ENCODE data around the gene KCTD5.
"Not testable (repeated sequence)": the region's sequence is repeated elsewhere in the genome, so short reads cannot be mapped to it uniquely, and the experiment has no call there.

The KCTD5 gene

DNA sequence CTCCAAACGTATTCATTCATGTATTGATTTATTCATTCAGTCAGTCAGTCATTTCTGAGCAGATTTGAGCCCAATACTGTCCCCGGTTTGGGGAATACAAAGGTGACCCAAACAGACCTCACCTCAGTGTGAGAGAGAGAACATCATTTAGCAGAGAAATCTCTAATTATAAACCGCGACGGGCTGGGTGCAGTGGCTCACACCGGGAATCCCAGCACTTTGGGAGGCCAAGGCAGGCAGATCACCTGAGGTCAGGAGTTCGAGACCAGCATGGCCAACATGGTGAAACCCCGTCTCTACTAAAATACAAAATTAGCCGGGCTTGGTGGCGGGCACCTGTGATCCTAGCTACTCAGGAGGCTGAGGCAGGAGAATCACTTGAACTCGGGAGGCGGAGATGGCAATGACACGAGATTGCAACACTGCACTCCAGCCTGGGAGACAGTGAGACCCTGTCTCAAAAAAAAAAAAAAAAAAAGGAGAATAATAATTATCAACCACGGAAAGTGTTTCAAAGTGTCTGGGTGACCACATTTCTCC lies 39.4 kb downstream of the KCTD5 start:
- DNase-seq (ENCODE audit: low read depth in 3 of 3, low spot score in 1 of 3): not testable (repeated sequence)

GRCh38 chr16:2724088-2724676 lies 41.9 kb downstream of the KCTD5 start:
- no peak for DNase-seq (ENCODE audit: low read depth in 3 of 3, low spot score in 1 of 3)

GRCh38 chr16:2724816-2725348 lies 42.6 kb downstream of the KCTD5 start:
- DNase-seq (ENCODE audit: low read depth in 3 of 3, low spot score in 1 of 3): no peak

DNA sequence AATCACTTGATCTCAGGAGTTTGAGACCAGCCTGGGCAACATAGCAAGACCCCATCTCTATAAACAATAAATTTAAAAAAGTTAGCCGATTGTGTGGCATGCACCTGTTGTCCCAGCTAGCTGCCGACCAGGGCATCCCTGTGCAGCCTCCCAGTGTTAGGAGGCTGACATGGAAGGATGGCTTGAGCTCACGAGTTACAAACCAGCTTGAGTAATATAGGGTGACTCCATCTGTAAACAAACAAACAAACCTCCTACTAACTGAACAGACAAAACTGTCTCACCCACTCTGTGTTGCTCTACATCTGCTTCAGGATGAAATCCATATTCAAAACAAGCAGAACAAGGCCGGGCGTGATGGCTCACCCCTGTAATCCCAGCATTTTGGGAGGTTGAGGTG lies 44.6 kb downstream of the KCTD5 start:
- DNase-seq (ENCODE audit: low read depth in 3 of 3, low spot score in 1 of 3): no peak

DNA sequence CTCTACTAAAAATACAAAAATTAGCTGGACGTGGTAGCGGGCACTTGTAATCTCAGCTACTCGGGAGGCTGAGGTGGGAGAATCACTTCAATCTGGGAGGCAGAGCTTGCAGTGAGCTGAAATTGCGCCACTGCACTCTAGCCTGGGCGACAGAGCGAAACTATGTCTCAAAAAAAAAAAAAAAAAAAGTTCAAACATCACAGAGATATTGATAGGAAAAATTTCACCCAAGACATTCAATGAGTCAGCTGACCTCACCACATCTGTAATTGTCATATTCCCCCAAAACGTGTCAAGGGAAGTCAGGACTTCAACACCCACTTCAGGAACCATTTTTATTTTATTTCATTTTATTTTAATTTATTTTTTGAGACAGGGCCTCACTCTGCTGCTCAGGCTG lies 45.7 kb downstream of the KCTD5 start:
- no peak for DNase-seq (ENCODE audit: low read depth in 3 of 3, low spot score in 1 of 3)

DNA sequence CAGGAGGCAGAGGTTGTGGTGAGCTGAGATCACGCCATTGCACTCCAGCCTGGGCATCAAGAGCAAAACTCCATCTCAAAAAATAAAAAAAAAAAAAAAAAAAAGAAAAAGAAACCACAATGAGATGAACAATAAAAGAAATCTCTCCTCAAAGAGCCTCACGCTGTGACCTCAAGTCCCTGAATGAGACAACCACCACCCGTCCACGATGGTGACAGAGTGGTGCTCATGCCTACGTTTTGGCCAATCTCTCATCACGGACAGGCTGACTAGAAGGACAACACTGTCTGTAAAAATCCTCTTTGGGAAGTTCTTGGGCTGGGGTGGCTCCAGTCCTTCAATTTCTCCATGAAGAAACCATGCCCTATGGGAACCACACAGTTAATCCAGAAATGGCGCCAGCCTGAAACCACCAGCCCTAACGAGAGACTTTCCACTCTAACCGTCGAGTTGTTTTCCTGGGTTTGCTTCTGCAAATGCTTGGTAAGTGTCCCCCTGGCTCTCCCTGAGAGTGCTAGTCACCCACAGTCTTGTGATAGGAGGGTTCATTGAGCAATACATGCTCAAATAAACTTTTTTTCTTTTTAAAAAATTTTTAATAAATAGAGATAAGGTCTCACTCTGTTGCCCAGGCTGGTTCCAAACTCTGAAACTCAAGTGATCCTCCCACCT lies 52.7 kb downstream of the KCTD5 start:
- DNase-seq (ENCODE audit: low read depth in 3 of 3, low spot score in 1 of 3): no peak

DNA sequence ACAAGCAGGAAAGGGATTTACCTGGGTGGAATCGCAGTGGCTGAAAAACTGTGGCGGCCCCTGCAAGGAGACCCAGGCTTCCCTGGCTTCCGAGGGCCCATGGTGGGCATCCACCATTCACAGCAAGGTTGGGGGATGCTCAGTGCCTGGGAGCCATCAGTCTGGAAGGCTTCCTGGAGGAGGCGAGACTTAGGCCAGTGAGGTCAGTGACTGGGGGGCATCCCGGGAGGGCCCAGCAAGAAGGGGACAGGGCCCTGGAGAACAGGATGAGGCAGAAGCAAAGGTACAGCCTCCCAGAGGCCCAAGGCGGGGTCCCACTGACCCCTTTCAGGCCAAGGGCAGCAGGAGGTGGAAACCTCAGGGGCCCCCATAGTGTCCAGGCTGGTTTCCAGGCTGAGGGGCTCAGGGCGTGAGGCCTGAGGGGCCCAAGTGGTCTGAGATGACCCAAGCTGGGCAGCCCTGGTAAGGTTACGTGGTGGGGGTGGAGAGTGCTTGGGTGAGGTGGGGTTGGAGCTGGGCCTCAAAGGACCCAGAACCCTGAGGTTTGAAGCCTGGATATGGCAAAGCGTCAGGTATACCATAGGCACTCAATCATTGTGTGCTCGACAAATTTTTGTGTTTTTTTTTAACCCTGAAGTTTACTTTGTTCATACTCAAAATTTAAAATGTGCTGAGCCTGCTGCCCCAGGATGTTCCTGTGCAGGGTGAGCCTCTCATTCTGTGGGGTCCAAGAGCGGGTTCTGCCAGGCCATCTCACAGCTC lies 54.3 kb downstream of the KCTD5 start:
- no peak for DNase-seq (ENCODE audit: low read depth in 3 of 3, low spot score in 1 of 3)

GRCh38 chr16:2737238-2737605 lies 54.9 kb downstream of the KCTD5 start:
- no peak for DNase-seq (ENCODE audit: low read depth in 3 of 3, low spot score in 1 of 3)

DNA sequence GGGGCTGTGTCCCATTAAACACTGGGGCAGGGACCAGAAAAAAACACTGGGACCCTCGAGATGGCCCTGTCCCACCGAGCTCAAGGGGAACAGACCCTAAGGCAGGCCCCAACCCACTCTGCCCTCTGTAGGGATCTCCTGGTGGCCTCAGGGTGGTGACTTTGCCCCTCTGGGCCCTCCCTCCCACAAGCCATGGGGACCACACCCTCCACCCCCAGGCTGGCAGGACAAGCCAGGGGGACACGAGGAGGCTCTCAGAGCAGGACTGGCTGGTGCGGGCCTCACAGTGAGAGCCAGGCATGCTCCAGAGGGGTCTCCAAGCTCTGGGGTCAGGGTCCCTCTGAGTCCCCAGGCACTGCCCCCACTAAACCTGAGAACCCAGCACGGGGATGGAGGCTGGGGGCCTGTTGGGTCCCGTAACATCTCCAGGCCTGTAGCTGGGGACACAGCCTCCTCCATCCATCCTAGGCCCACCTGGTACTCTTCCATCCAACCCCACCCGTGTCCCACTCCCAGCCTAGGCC lies 55.6 kb downstream of the KCTD5 start:
- DNase-seq (ENCODE audit: low read depth in 3 of 3, low spot score in 1 of 3): no peak

- DNase-seq (ENCODE audit: low read depth in 3 of 3, low spot score in 1 of 3): no peak
These were observed 56.3 kb downstream of the KCTD5 start for GRCh38 chr16:2738615-2739014.

- no peak for DNase-seq (ENCODE audit: low read depth in 3 of 3, low spot score in 1 of 3)
These were observed 57.5 kb downstream of the KCTD5 start for GRCh38 chr16:2739625-2740430.

- no peak for DNase-seq (ENCODE audit: low read depth in 3 of 3, low spot score in 1 of 3)
These were observed 58.2 kb downstream of the KCTD5 start for GRCh38 chr16:2740476-2740875.

- DNase-seq (ENCODE audit: low read depth in 3 of 3, low spot score in 1 of 3): no peak
These were observed 58.8 kb downstream of the KCTD5 start for GRCh38 chr16:2741168-2741567.

DNA sequence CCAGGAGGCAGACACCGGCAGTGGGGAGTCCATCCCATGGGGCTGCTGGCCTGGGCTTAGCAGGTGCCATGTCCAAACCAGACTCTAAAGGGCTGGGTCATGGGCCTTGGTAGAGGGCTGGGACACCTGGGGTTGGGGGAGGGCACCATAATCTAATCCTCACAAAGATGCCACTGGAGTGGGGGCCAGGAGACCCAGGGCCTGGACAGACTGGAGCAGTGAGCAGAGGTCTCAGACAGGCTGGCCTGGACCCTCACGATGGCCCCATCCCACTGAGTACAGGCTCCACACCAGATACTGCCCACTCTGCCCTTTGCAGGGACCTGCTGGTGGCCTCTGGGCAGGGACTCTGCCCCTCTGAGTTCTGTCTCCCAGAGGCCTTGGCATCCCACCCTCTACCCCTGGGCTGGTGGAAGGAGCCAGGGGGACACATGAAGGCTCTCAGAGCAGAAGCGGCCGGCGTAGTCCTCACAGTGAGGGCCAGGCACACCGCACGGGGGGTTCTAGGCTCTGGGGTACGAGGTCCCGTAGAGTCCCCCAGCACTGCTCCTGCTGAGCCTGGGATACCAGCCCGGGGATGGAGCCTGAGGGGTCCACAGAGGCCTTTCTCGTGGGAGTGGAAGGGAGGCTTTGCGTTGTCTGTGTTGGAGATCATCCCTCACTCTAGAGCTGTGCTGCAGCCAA lies 60.1 kb downstream of the KCTD5 start:
- no peak for DNase-seq (ENCODE audit: low read depth in 3 of 3, low spot score in 1 of 3)

DNA sequence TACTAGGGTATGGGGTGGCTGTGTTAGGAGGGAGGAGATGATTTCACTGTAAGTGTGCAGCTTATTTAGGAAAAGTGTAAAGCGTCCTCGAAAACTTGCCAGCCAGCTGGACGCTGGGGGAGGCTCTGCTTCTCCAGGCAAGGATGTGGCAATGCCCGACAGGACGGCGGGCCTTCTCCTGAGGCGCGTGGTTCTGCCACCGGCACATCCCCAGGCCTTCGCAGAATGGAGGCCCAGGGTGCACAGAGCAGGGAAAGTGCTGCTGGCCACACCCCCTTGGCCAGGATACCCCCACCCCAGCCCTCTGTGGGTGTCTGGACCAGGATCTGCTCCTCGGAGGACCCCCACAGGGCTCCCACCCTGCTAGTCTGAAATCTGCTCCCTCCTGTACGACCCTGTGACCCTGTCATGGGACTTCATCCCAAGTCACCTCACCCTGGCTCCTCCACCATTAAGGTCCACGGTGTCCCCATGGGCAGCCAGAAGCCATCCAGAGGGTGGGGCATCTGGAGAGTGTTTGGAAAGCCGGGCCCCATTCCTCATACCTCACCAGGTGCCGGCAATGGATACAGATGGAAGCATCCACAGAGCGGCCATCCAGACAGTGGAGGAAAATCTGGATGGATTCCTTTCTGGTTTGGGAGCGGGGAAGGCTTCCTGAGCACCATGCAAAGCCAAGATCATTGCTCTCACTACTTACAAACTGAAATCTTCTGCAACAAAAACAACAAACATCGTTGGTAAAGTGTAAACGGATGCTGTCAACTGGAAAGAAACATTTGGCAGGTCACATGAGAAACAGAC lies 60.9 kb downstream of the KCTD5 start:
- no peak for DNase-seq (ENCODE audit: low read depth in 3 of 3, low spot score in 1 of 3)

DNA sequence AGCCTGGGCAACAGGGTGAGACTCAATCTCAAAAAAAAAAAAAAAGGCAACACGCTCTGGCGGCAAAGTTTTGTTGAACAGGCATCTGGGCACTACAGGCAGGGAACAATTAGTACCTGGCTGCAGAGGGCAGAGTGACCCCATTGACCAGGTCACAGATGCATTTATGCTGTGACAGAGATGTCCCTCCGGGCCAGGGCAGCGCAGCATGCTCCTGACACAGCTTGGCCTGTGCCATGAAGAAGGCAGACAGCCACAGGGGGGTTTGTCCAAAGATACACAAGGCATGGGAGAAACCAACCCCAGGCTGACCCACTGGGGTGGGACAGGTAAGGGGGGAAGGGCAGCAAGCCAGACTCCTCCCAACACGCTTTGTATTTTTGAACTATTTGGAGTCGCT lies 62.4 kb downstream of the KCTD5 start:
- no peak for DNase-seq (ENCODE audit: low read depth in 3 of 3, low spot score in 1 of 3)

DNA sequence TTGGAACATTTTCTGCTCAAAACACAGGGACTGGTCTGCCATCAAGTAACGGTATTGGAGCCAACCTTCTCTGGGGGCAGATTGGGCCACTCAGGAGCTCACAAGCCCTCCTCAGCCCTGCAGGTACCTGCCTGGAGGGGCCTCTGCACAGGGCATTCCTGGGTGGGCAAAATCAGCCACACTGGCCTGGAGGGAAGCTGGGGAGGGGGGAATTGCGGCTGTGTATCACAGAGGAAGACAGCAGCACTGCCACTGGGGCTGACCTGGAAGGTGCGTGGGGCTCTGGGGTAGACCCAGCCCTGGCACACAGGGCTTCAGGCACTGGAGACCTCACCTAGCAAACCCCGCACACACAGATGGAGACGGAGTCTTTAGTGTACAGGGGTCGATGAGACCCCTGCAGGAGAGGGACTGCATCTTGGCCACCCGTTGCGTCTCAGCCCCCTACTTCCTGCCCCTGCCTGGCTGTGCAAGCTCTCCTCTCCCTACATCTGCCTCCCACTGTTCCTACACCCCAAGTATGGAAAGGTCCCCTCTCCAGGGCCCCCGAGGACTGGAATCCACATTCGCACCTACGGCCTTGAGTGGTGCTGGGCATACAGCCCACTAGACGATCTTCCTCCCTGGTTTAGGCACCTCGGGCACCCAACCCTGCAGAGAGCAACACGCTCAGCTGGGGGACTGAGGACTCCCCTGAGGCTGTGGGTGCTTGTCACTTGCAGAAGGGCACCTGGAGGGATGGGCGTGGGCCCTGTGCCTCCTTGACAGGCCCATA lies 63.0 kb downstream of the KCTD5 start:
- DNase-seq (ENCODE audit: low read depth in 3 of 3, low spot score in 1 of 3): no peak

GRCh38 chr16:2745961-2746360 lies 63.6 kb downstream of the KCTD5 start:
- DNase-seq (ENCODE audit: low read depth in 3 of 3, low spot score in 1 of 3): no peak

Measured in stimulated activated CD4-positive, alpha-beta T cell treated with anti-CD3 and anti-CD28 coated beads, TNF-alpha, amount 100 ng/mL, for 1 hour (primary cell).